Psoas muscle (tissue), 8 donors: ENCODE results near the gene GRID2. TPM values are rescaled to one million over a fixed set of nuclear protein-coding genes. Genes with fewer than 3 reads are reported as not detected.

Source experiments
- ATAC-seq, 4 donors: fragments of 200-7000 bp; cut with Tn5 transposase; one replicate each; pipeline ENCODE4 v1.9.1; 2020; ENCODE audit warnings: moderate library complexity in 3 of 4, mild to moderate bottlenecking in 2 of 4
- DNase-seq, 2 donors: peaks; one replicate each; pipeline ENCODE4 v3.0.0-alpha.2; 2020
- H3K27ac ChIP-seq: fragments of 200-600 bp; one replicate; pipeline ENCODE4 v1.8.0; 2022
- H3K27me3 ChIP-seq, 3 donors: fragments of 200-600 bp in 1 of 3; one replicate each; pipeline versions ENCODE4 v1.6.1 to v1.8.0; 2013 to 2022; ENCODE audit warnings: low read length in 2 of 3, mild to moderate bottlenecking in 2 of 3, moderate library complexity in 1 of 3; ENCODE audit not compliant: insufficient read depth in 3 of 3
- H3K36me3 ChIP-seq, 2 donors: fragments of 200-600 bp in 1 of 2; one replicate each; pipeline versions ENCODE4 v1.6.1 to v1.8.0; 2013 to 2022; ENCODE audit warnings: low read depth in 1 of 2, mild to moderate bottlenecking in 1 of 2, moderate library complexity in 1 of 2; ENCODE audit not compliant: insufficient read depth in 1 of 2
- H3K4me1 ChIP-seq: fragments of 200-600 bp; one replicate; pipeline ENCODE4 v1.8.0; 2022
- H3K4me3 ChIP-seq: fragments of 200-600 bp; one replicate; pipeline ENCODE4 v1.8.0; 2022; ENCODE audit warnings: mild to moderate bottlenecking
- H3K9me3 ChIP-seq: fragments of 200-600 bp; one replicate; pipeline ENCODE4 v1.8.0; 2022
- CTCF ChIP-seq: fragments of 200-600 bp; IDR thresholded peaks from one replicate; pipeline ENCODE4 v1.8.0; 2022; ENCODE audit warnings: antibody characterized with exemption
- WGBS, 3 donors: extraction: QIAGEN DNeasy Blood & Tissue Kit; methylation state at CpG; one replicate each; pipeline versions ENCODE4 v1.1.6 to v1.1.7; 2013; 5-methylcytosine and 5-hydroxymethylcytosine counted together
- intact Hi-C, 2 donors: fragments of 100-400 bp; cut with DNase I; formaldehyde crosslinking; loops; one replicate each; pipeline versions ENCODE4 v1.11.0 to v1.14.2; 2022
- polyA plus RNA-seq, 3 donors: library from polyadenylated mRNA; stranded (reverse); fragments of 200-250 nt; gene quantifications; one replicate each; pipeline ENCODE4 v1.2.3, GENCODE V29; 2013
- total RNA-seq, 4 donors: library from RNA; stranded (reverse); fragmentation: NEBNext Ultra II Directional in 2 of 4; extraction: Animal tissue kit (Norgen Biotek cat#: 25700) in 2 of 4; gene quantifications; one replicate each; pipeline versions ENCODE4 v1.2.1 to v1.2.4, GENCODE V29; 2021 to 2023
- donor health status: healthy with polysubstance abuse.
- donor health status: DM: no; HTN: no; CAD: no; lungs with moderate emphysema.
- donor health status: Bipolar disorder and iron deficiency.
- donor health status: healthy.
- donor health status: DM: yes; HTN: yes; CAD: no.
- donor health status: DM: no; HTN: no; CAD: no.
- donor health status: DM: no; HTN: no; CAD: no.
- donor health status: DM: yes; HTN: yes; CAD: no.

Gene GRID2
- total and polyA plus RNA-seq, 7 donors, result not detected

DNA sequence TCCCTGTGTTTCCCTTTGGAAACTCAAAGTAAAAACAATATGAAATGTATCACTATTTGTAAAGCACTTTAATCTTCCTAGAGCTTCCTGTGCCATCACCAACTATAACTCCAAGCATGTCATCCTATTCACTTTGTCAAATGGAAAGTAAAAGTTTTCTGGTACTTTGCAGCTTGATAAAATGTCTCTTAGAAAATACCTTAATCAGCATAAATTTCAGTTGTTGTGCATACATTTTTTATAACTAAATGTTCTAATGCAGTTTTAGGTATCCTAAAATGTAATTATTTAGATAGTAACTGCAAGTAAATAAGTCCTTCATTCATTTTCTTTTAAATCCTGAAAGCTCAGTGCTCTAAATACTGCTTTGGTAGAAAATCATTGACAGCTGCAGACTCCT, 558.7 kb downstream of the GRID2 start:
- no peak for TF ChIP-seq CTCF
- H3K27ac ChIP-seq, result no peak overlapping the region
- intact Hi-C loops, result no loop called here
- H3K36me3 ChIP-seq, result no peaks in the 10 kb centered on the region
- no peak for DNase-seq
- H3K4me1 ChIP-seq, result no peaks in the 10 kb centered on the region
- ATAC-seq, result no peak
- H3K9me3 ChIP-seq, result no peaks in the 10 kb centered on the region
- H3K27me3 ChIP-seq, result no peaks in the 10 kb centered on the region
- no peak overlapping the region for H3K4me3 ChIP-seq

DNA sequence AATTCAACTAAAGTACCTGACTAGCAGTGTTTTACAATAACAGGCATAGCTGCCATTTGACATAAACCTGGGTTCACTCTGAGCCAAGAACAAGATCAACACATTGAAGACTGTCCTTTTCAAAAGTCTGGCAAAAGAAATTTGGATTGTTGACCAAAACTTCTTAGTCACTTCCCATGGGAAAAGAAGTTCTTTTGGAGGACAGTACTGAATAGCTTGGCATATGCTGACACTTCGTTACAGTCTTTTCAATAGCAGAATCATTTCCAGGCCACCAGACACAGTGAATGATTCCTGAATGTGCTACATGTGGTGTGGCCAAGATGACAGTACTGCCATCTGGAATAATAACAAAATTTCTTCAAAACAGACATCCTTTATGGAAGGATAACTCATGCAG, 560.3 kb downstream of the GRID2 start:
- intact Hi-C loops, result no loop called here
- Histone ChIP-seq H3K36me3 (no peaks in the 10 kb centered on the region), H3K27me3 (no peaks in the 10 kb centered on the region), H3K4me1 (no peaks in the 10 kb centered on the region), H3K9me3 (no peaks in the 10 kb centered on the region), H3K27ac (no peak overlapping the region), H3K4me3 (no peak overlapping the region)
- 9 to 34% (median 15%) methylated on average over 1 of the region's 1 CpG for WGBS, 3 donors
- TF ChIP-seq CTCF, result no peak
- no peak for DNase-seq
- ATAC-seq, result no peak

DNA sequence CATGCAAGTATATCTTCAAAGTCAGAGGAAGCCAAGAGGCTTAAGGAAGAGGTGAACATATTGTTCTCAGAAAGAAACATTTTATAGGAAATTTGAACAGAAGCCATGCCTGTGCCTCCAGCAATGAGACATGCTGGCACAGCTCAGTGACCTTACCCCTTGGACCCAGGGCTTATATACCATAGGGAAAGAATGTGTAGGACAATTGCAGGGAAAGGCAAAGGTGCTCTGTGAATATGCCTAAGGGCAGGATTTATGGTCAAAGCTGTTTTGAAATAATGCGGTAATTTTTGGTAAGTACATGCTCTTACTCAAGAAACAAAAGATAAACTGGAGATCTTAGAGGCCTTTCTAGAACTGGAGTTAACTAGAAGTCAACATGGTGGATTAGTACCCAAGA, 568.8 kb downstream of the GRID2 start:
- DNase-seq, result no peak
- no peak overlapping the region for H3K4me3 ChIP-seq
- no peak for ATAC-seq
- intact Hi-C loops, result no loop called here
- 94 to 100% (median 100%) methylated on average over 1 of the region's 1 CpG for WGBS, 3 donors
- no peak overlapping the region for H3K27ac ChIP-seq
- TF ChIP-seq CTCF, result no peak
- H3K9me3 ChIP-seq, result no peaks in the 10 kb centered on the region
- H3K36me3 ChIP-seq, result no peaks in the 10 kb centered on the region
- no peaks in the 10 kb centered on the region for H3K4me1 ChIP-seq
- H3K27me3 ChIP-seq, result no peaks in the 10 kb centered on the region

DNA sequence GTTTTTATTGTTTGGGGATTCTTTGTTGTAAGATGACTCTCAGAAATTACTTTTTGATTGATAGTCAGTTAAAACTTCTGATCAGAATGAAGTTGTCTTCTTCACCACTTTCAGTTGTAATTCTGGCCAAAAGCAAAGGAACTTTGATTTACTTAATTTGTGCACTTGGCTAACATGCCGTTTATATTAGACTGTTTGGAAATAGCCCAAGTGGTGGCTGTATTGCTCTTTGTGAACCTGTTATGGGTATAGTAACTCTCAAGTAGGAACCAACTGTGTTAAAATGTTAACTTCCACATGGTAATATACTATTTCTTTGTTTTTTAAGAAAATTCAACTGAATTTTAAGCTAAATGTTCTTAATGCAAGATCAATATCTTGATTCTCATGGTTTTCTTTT, 581.9 kb downstream of the GRID2 start:
- no peaks in the 10 kb centered on the region for H3K27me3 ChIP-seq
- intact Hi-C loops, result no loop called here
- WGBS, 3 donors, result 15 to 31% (median 16%) methylated on average over 1 of the region's 1 CpG
- no peaks in the 10 kb centered on the region for H3K9me3 ChIP-seq
- no peak for TF ChIP-seq CTCF
- H3K4me1 ChIP-seq, result no peaks in the 10 kb centered on the region
- no peak for ATAC-seq
- H3K27ac ChIP-seq, result no peak overlapping the region
- no peaks in the 10 kb centered on the region for H3K36me3 ChIP-seq
- no peak overlapping the region for H3K4me3 ChIP-seq
- no peak for DNase-seq

DNA sequence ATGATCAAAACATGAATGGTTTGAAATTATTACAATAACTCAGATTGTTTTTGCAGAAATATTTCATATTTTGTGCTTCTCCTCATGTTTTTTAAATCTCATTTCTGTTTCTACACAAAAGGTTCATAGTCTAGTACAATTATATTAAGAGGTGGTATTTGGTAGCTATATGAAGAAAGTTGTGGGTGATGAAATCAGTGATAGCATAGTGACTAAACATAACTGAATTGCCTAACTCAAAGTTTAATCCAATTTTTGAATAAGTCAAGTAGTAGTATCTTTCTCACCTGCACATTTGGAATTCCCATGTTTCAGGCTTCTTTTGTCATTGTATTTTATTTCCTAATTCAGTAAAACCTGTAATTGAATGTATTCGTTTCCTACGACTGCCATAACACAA, 648.7 kb downstream of the GRID2 start:
- Histone ChIP-seq H3K27me3 (no peaks in the 10 kb centered on the region), H3K9me3 (no peaks in the 10 kb centered on the region), H3K4me1 (no peaks in the 10 kb centered on the region), H3K4me3 (no peak overlapping the region), H3K27ac (no peak overlapping the region), H3K36me3 (no peaks in the 10 kb centered on the region)
- no peak for TF ChIP-seq CTCF
- intact Hi-C loops, result no loop called here
- no peak for ATAC-seq
- DNase-seq, result no peak
- 75 to 81% (median 76%) methylated on average over 2 of the region's 2 CpGs for WGBS, 3 donors
